H9 (cell line): ENCODE results near the gene KATNB1. TPM values are rescaled to one million over a fixed set of nuclear protein-coding genes. Genes with fewer than 3 reads are reported as not detected.

ENCODE experiments used
- DNase-seq: peaks from one replicate; pipeline ENCODE4 v3.0.0-alpha.2; 2017
- H2AFZ ChIP-seq: one replicate; pipeline ENCODE4 v1.6.1; 2013; ENCODE audit warnings: mild to moderate bottlenecking, low read length, control low read depth, moderate library complexity
- H2AK5ac ChIP-seq: 2 replicates; pipeline ENCODE4 v1.6.1; 2013; ENCODE audit warnings: low read length, control low read depth, mixed read lengths; ENCODE audit not compliant: insufficient read length
- H2BK120ac ChIP-seq: one replicate; pipeline ENCODE4 v1.6.1; 2013; ENCODE audit warnings: low read depth, mild to moderate bottlenecking, low read length, control low read depth, inconsistent platforms; ENCODE audit not compliant: poor library complexity, severe bottlenecking
- H2BK12ac ChIP-seq: 2 replicates; pipeline ENCODE4 v1.6.1; 2013; ENCODE audit warnings: low read length, control low read depth, mixed read lengths, low read depth; ENCODE audit not compliant: insufficient read length
- H2BK15ac ChIP-seq: 2 replicates; pipeline ENCODE4 v1.6.1; 2013; ENCODE audit warnings: low read depth, low read length, control low read depth
- H2BK20ac ChIP-seq: one replicate; pipeline ENCODE4 v1.6.1; 2013; ENCODE audit warnings: low read depth, mild to moderate bottlenecking, low read length, control low read depth, inconsistent platforms; ENCODE audit not compliant: poor library complexity, severe bottlenecking
- H2BK5ac ChIP-seq: 2 replicates; pipeline ENCODE4 v1.6.1; 2013; ENCODE audit warnings: low read length, control low read depth, mixed read lengths; ENCODE audit not compliant: insufficient read length
- H3K14ac ChIP-seq: 2 replicates; pipeline ENCODE4 v1.6.1; 2013; ENCODE audit warnings: low read length, control low read depth; ENCODE audit not compliant: insufficient read depth
- H3K18ac ChIP-seq: 2 replicates; pipeline ENCODE4 v1.6.1; 2013; ENCODE audit warnings: low read depth, mild to moderate bottlenecking, mixed read lengths, low read length, control low read depth; ENCODE audit not compliant: insufficient read length
- H3K23ac ChIP-seq: 2 replicates; pipeline ENCODE4 v1.6.1; 2013; ENCODE audit warnings: low read length, control low read depth, mixed read lengths, low read depth; ENCODE audit not compliant: insufficient read length
- H3K23me2 ChIP-seq: 2 replicates; pipeline ENCODE4 v1.6.1; 2013; ENCODE audit warnings: low read depth, mild to moderate bottlenecking, mixed read lengths, low read length, control low read depth; ENCODE audit not compliant: insufficient read length, poor library complexity, severe bottlenecking
- H3K27ac ChIP-seq: 2 replicates; pipeline ENCODE4 v1.5.1; 2013; ENCODE audit warnings: low read length, control low read depth, mixed read lengths, low read depth; ENCODE audit not compliant: insufficient read length
- H3K27me3 ChIP-seq: 2 replicates; pipeline ENCODE4 v1.6.1; 2013; ENCODE audit warnings: low read length, control low read depth, inconsistent platforms; ENCODE audit not compliant: insufficient read depth
- H3K4ac ChIP-seq: 2 replicates; pipeline ENCODE4 v1.6.1; 2013; ENCODE audit warnings: low read depth, mild to moderate bottlenecking, control low read depth, inconsistent platforms, low read length, moderate library complexity
- H3K4me1 ChIP-seq: 2 replicates; pipeline ENCODE4 v1.6.1; 2013; ENCODE audit warnings: low read length, control low read depth, inconsistent platforms; ENCODE audit not compliant: insufficient read depth
- H3K4me2 ChIP-seq: 2 replicates; pipeline ENCODE4 v1.6.1; 2013; ENCODE audit warnings: low read length, control low read depth, mixed read lengths; ENCODE audit not compliant: insufficient read length, insufficient read depth
- H3K56ac ChIP-seq: 2 replicates; pipeline ENCODE4 v1.6.1; 2013; ENCODE audit warnings: low read depth, mild to moderate bottlenecking, mixed read lengths, low read length, control low read depth; ENCODE audit not compliant: insufficient read length
- H3K79me1 ChIP-seq: 2 replicates; pipeline ENCODE4 v1.6.1; 2013; ENCODE audit warnings: low read depth, mild to moderate bottlenecking, moderate library complexity, low read length, control low read depth, inconsistent platforms; ENCODE audit not compliant: insufficient read depth, poor library complexity, severe bottlenecking
- H3K79me2 ChIP-seq: 2 replicates; pipeline ENCODE4 v1.6.1; 2013; ENCODE audit warnings: low read length, control low read depth, inconsistent platforms; ENCODE audit not compliant: insufficient read depth
- H3K9ac ChIP-seq: 2 replicates; pipeline ENCODE4 v1.6.1; 2013; ENCODE audit warnings: low read length, control low read depth, mixed read lengths; ENCODE audit not compliant: insufficient read length; ENCODE audit errors: extremely low read depth
- H3K9me3 ChIP-seq: one replicate; pipeline ENCODE4 v1.6.1; 2013; ENCODE audit warnings: low read depth, low read length, inconsistent platforms; ENCODE audit not compliant: control insufficient read depth
- H3T11ph ChIP-seq: one replicate; pipeline ENCODE4 v1.6.1; 2013; ENCODE audit warnings: mild to moderate bottlenecking, low read length, control low read depth, inconsistent platforms
- H4K20me1 ChIP-seq: one replicate; pipeline ENCODE4 v1.6.1; 2013; ENCODE audit not compliant: control insufficient read depth, insufficient read length, insufficient read depth
- H4K5ac ChIP-seq: 2 replicates; pipeline ENCODE4 v1.6.1; 2013; ENCODE audit warnings: low read depth, mild to moderate bottlenecking, mixed read lengths, low read length, control low read depth; ENCODE audit not compliant: insufficient read length
- H4K8ac ChIP-seq: replicated peaks from 2 replicates; pipeline ENCODE4 v1.6.1; 2013; ENCODE audit warnings: low read length, control low read depth, mixed read lengths, low read depth; ENCODE audit not compliant: insufficient read length
- H4K91ac ChIP-seq: 2 replicates; pipeline ENCODE4 v1.6.1; 2013; ENCODE audit warnings: low read depth, mild to moderate bottlenecking, moderate library complexity, mixed read lengths, low read length, control low read depth; ENCODE audit not compliant: insufficient read length
- H3K27ac Mint-ChIP-seq, 3 experiments: 2 replicates in 2 of 3; 3 replicates in 1 of 3; pipeline ENCODE4 v1.8.0; 2020 to 2021; ENCODE audit warnings: mixed read lengths in 3 of 3, mild to moderate bottlenecking in 1 of 3, moderate library complexity in 1 of 3
- H3K27me3 Mint-ChIP-seq: 2 replicates; pipeline ENCODE4 v1.8.0; 2021; ENCODE audit warnings: low read depth, mild to moderate bottlenecking, moderate library complexity, mixed read lengths
- H3K36me3 Mint-ChIP-seq, 3 experiments: 2 replicates in 2 of 3; 3 replicates in 1 of 3; pipeline ENCODE4 v1.8.0; 2020 to 2021; ENCODE audit warnings: low read depth in 3 of 3, mixed read lengths in 3 of 3; ENCODE audit not compliant: insufficient read depth in 1 of 3
- H3K4me1 Mint-ChIP-seq, 2 experiments: 2 replicates each; pipeline ENCODE4 v1.8.0; 2020; ENCODE audit warnings: mixed read lengths in 2 of 2
- H3K4me3 Mint-ChIP-seq, 2 experiments: 2 replicates in 1 of 2; 3 replicates in 1 of 2; pipeline ENCODE4 v1.8.0; 2020 to 2021; ENCODE audit warnings: mild to moderate bottlenecking in 2 of 2, mixed read lengths in 2 of 2, moderate library complexity in 1 of 2
- H3K9me3 Mint-ChIP-seq, 2 experiments: 2 replicates in 1 of 2; 3 replicates in 1 of 2; pipeline ENCODE4 v1.8.0; 2020; ENCODE audit warnings: mild to moderate bottlenecking in 2 of 2, mixed read lengths in 2 of 2, moderate library complexity in 1 of 2
- CTCF ChIP-seq: fragments of 200-600 bp; sonication (generic); conservative IDR thresholded peaks from 3 replicates; pipeline ENCODE4 v1.8.0; 2021; ENCODE audit warnings: antibody characterized with exemption, mild to moderate bottlenecking
- WGBS: extraction: QIAGEN DNeasy Blood & Tissue Kit; methylation state at CpG from one replicate; pipeline ENCODE4 v1.1.7; 2013; ENCODE audit warnings: missing lambda C conversion rate, low lambda C conversion rate, mixed read lengths; ENCODE audit not compliant: insufficient read length; ENCODE audit errors: extremely low coverage; 5-methylcytosine and 5-hydroxymethylcytosine counted together
- total RNA-seq: library from RNA; stranded (reverse); gene quantifications from 2 replicates; pipeline ENCODE4 v1.2.1, GENCODE V29; 2021

Gene KATNB1
- total RNA-seq, 1 experiment from 2014 or later, result 29.9 TPM

- H3K27ac Mint-ChIP-seq, result no peak overlapping the region; a peak in 1 of 7 replicates
Measured at GRCh38 chr16:57699899-57700298, 35.7 kb upstream of the KATNB1 start.

More at GRCh38 chr16:57699899-57700298, 35.7 kb upstream of the KATNB1 start:
- no peaks in the 10 kb centered on the region for H3K4me1 ChIP-seq
- H4K8ac ChIP-seq, result no peak overlapping the region
- no peak overlapping the region for H4K91ac ChIP-seq
- H2BK12ac ChIP-seq, result no peak overlapping the region
- H3K27ac ChIP-seq, result no peak overlapping the region
- H3K79me2 ChIP-seq, result no peaks in the 10 kb centered on the region
- WGBS, result no CpG with 5 or more reads among the region's 7 CpGs
- H3K14ac ChIP-seq, result no peak overlapping the region
- H2AK5ac ChIP-seq, result no peak overlapping the region
- no peak overlapping the region for H2BK120ac ChIP-seq
- H3K23me2 ChIP-seq, result no peaks in the 10 kb centered on the region
- Mint-ChIP-seq H3K27me3 (peaks cover 10% of the 10 kb centered on the region), H3K4me1 (peaks cover 6 to 14% of the 10 kb centered on the region in 2 experiments), H3K9me3 (peaks cover 0 to 3% of the 10 kb centered on the region in 2 experiments; a peak in 1 of 5 replicates), H3K4me3 (no peak overlapping the region; a peak in 1 of 5 replicates), H3K36me3 (no peaks in the 10 kb centered on the region)
- no peak overlapping the region for H3K23ac ChIP-seq
- no peaks in the 10 kb centered on the region for H3K9me3 ChIP-seq
- H3K79me1 ChIP-seq, result no peaks in the 10 kb centered on the region
- no peak overlapping the region for H4K5ac ChIP-seq
- no peak overlapping the region for H3K9ac ChIP-seq
- H3K4me2 ChIP-seq, result no peak overlapping the region
- no peak overlapping the region for H3K18ac ChIP-seq
- no peak overlapping the region for H2AFZ ChIP-seq
- TF ChIP-seq CTCF, result no peak
- no peak overlapping the region for H2BK20ac ChIP-seq
- no peak for DNase-seq
- no peaks in the 10 kb centered on the region for H4K20me1 ChIP-seq
- no peaks in the 10 kb centered on the region for H3K27me3 ChIP-seq
- no peak overlapping the region for H3K4ac ChIP-seq
- no peak overlapping the region for H2BK15ac ChIP-seq
- H3T11ph ChIP-seq, result no peak overlapping the region
- H2BK5ac ChIP-seq, result no peak overlapping the region
- H3K56ac ChIP-seq, result no peak overlapping the region
